ENCODE results near the gene NAV2.

NAV2 gene

GRCh38 chr11:20010156-20010850 is 297.7 kb downstream of the NAV2 start:
- DNase-seq, result peak; percentile 18

- DNase-seq, result no peak
Measured at GRCh38 chr11:20010851-20011225, 298.2 kb downstream of the NAV2 start.

DNA sequence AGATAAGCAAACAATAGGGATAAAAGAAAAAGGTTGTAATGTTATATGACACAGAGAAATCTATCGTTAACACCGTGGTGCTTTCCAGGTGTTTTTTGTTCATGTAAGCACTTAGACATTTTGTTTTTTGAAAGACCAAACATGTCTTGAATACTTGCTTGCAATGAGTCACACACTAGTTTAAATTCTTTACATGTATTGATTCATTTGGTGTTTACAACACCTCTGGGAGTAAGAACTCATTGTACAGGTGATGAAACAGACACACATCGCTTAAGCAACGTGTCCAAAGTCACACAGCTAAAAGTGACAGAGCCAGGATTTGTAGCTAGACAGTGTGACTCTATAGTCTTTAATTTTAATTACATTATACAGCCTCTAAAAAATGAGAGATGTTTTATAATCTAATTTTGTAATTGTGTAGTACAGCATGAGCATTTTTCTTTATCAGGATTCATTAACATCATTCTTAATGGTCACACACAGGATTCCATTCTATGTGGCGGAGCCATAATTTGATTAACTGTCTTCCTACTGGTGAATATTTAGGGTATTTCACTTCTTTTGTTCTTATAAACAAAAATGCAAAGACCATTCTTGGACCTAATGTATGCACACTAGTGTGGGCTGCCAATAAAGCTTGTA is 298.8 kb downstream of the NAV2 start:
- DNase-seq, result peak; percentile 58

DNA sequence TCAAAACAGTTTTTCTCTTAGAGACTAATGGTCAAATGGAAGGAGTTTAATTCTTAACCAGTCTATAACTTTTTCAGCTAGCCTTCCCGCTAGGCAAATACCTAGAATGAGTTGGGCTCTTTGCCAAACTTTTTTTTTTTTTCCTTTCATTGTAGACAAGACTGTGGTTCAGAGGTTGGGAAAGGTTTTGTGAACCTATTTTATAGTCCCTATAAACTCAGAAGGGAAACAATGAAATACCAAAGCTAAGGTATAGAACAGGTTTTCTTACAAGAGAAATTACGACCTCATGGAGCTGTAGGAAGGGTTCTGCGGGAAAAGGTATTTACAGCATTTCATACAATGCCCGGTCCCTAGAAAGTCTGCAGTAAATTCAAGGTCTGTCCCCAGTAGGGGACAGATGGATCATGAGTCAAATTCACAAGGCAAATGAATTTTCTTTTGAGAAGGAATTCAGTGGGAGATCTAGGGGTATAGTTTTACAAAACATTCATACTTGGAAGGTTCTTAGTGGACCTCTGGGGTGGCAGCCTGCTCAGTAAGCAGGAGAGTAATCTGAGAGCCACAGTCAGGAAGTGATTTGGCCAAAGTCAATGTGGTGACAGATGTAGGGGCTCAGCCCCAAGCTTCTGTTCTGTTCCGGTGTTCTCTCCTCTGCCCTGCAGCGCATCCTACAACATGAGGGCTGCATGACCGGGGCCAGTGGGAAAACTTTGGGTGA is 300.9 kb downstream of the NAV2 start:
- DNase-seq, result peak; percentile 76

GRCh38 chr11:20014067-20014402 is 301.4 kb downstream of the NAV2 start:
- peak; percentile 42 for DNase-seq

DNA sequence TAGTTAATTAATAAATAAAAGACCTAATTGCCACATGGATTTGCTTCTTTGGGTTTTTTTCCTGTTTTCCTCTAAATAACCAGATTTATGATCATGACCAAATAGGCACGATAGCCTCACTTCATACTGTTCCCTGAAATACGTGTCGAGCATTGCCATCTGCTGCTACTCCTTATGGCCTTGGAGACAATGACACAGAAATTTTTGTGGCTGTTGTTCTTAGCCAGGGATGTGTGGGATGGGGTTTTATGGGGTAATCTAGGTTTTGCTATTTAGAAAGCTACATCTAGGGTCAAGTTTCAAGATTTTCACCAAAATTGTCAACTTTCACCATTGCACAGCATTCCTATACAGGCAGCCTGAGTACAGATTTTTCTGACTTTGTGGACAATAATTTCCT is 302.5 kb downstream of the NAV2 start:
- no peak for DNase-seq

DNA sequence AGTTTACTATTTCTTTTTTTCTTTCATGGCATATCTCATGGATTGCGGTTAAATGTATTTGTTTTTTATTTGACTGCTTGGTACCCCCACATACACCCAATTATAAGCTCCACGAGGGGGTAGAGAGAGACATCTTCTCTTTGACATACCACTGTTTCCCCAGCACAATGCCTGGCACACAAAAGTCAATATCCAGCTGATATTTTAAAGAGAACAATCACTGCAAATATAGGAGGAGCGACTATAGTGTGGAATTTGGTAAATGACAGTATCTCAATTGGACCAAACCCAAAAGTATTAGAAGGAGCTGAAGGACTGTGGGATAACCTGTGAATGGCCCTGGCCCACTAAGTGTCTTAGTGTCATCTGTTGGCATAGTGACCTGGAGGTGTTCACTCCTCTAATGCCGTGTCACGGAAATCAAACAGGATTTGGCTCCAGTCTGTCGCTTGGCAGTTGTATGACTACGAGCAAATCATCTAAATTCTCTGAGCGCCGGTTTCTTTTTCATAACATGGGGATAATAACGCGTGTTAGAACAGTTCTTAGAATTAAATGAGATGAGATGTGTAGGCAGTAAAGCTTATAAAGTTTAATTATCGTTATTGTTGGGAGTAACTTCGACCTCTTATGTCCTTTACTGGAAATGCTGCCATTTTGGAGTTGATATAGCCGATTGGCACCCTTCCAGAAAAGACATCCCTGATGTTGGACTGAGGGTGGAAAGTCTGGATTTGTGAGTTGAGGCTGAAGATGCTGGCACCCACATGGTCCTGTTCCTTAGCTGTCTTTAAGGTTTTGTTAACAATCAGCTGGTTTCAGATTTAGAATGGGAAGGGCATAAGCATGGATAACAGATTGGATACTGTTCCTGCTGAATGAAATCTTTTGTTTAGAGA is 303.1 kb downstream of the NAV2 start:
- DNase-seq, result no peak

- DNase-seq, result no peak
Measured at GRCh38 chr11:20016526-20016925, 303.9 kb downstream of the NAV2 start.

- DNase-seq, result peak; percentile 53
Measured at GRCh38 chr11:20017320-20017719, 304.7 kb downstream of the NAV2 start.

- DNase-seq, result peak; percentile 30
Measured at GRCh38 chr11:20020198-20020597, 307.6 kb downstream of the NAV2 start.

- peak; percentile 41 for DNase-seq
Measured at GRCh38 chr11:20020716-20021115, 308.1 kb downstream of the NAV2 start.

DNA sequence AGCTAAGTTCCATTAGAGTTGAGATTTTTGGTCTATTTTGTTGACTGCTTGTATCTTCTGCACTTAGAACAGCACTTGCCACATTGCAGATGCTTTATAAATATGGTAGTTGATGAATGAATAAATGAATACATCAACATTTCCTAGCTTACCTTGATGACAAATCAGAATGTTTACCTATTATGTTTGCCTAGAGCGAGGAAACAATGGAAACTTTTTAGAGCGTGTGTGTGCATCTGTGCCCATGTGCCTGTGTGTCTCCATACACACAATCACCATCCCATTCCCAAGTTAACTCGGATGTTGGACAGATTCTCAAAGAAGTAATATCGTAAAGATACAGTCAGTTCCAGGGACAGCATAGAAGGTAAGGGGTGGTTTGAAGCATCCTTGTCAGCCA is 308.6 kb downstream of the NAV2 start:
- DNase-seq, result peak; percentile 88

DNA sequence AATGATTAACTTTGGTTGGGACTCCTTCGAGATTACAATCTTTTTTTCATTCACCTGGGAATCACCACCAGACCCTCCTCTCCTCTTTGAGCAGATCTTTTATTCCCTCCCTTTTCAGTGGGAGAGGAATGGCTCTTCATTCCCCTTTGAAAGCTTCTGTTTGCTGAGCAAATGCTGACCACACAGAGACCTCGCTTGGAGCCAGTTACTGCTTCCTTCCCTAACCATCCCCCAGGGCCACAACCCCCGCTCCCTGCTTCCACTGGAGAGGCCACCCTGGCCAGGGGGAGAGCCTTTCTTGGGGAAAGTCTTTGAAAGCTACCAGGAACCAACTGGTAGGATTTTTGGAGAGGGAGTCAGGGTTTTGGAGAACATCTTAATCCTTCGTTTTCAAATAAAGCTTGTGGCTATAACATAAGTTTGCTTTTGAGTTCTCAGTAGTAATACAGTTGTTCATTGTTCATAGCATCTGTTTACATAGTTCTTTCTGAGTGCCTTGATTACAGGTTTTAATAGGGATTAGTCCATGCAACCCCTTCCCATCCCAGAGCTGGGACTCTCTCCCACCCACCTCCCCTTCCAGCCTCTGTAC is 309.2 kb downstream of the NAV2 start:
- DNase-seq, result peak; percentile 84

GRCh38 chr11:20022363-20023081 is 309.9 kb downstream of the NAV2 start:
- peak; percentile 82 for DNase-seq

DNA sequence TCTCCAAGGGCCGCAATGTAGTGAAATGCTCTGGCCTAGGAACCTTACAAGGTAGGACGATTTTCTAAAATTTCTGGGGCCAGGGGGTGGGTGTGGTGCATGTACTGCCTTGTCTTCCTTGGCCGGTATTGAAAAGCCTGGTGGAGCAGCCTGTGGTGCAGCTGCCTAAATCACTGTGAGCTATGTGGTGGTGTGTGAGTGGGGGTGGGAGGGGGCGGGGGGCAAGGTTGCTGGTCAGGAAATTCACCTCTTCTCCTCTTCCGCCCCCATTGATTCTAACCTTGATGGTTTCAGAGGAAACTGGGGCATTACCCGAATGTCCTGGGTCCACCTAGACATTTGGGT is 310.4 kb downstream of the NAV2 start:
- peak; percentile 69 for DNase-seq

- DNase-seq, result peak; percentile 48
Measured at GRCh38 chr11:20024172-20024935, 311.7 kb downstream of the NAV2 start.

DNA sequence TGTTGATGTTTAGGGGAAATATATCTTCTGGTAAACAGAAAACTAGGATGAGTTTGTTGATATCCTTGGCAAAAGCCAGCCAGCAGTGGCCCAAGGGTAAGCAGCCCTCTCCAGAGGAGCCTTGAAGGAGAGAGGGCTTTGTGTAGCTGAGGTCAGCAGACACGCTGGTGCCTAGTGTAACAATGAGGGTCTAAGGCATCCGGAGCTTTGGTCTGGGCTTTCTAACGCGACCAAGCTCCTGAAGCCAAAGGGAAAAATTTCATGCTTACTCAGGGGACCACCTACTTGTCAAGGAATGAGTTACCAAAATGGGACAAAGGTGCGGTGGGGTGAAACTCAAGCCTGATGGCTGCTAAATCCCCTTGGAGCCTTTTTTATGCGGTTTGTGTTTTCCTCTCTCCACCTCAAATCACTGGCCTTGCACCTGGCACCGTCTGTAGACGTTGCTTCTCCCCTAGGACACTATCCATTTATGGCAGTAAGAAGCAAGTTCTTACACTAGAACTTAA is 312.7 kb downstream of the NAV2 start:
- peak; percentile 35 for DNase-seq

DNA sequence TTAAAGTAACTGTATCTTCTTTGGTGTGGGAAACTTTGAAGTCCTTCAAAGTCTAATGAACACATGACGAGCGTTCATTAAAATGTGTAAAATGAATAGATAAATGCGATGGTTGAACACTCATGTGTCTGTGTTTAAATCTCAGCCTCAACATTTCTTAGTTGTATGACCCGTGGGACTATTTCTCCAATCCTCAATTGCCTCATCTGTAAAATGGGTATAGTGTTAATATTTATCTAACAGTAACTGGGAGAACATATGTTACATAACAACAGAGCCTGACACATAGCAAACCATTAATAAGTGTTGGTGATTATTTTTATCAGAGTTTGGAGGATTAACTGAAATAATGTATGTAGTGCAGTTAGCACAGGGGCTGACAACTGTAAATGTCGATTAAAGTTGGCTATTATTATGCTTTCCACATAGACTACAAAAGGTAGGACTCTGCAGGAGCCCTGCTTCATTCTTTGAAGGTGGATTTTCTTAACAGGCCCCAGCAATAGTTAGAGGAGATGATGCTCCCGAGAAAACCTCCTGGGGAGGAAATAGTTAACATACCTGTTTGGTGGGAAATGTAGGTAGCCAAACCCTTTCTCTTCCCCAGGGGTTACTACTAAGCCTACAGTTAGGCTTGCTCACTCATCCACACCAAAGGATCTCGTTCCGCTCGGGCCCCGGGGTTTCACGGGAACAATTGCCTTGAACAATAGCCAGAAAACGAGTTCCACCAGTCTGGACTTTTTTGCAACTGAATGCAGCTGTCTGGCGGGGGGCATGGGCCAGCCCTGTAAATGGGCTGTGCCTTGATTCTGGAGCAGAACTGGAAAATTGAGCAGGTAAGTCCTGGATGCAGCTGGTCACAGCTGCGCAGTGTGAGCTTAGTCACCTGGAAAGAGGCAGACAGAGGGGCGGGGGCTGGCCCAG is 314.3 kb downstream of the NAV2 start:
- peak; percentile 98 for DNase-seq

- peak; percentile 77 for DNase-seq
Measured at GRCh38 chr11:20027556-20028013, 314.9 kb downstream of the NAV2 start.

GRCh38 chr11:20029193-20029592 is 316.6 kb downstream of the NAV2 start:
- peak; percentile 30 for DNase-seq
